Measurements from ENCODE around the gene FIZ1.

FIZ1 gene

DNA sequence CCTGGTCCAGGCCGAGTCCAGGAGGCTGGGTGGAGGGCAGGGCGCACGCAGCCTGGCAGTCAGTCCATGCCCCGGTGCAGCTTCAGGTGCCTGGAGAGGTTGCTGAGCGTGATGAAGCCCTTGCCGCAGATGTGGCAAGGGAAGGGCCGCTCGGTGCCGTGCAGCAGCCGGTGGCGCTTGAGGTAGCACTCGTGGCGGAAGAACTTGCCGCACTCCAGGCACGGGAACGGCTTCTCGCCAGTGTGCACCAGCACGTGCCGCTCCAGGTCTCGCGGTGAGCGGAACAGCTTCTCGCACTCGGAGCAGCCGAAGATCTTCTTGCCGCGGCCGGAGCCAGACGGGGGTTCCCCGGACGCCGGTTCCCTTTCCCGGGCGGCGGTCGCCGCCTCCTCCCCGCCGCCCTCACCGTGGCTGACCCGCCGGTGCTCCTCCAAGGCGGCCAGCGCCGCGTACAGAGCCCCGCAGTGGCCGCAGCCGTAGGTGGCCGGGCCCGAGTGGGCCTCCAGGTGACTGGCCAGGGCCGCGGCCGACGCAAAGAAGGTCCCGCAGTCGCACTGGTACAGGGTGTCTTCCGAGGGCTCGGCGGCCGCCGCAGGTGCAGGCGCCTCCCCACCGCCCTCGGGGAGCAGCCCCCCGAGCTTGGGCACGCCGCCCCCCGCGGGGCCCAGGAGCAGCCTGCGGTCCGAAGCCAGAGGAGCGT lies 6.8 kb downstream of the FIZ1 start:
- Mint-ChIP-seq H3K4me1 (peaks cover 6% of the 10 kb centered on the region), H3K36me3 (ENCODE audit: low read depth) (peaks cover 42% of the 10 kb centered on the region), H3K27me3 (ENCODE audit: low read depth) (no peaks in the 10 kb centered on the region), H3K27ac (no peak overlapping the region), H3K9me3 (no peaks in the 10 kb centered on the region), H3K4me3 (no peak overlapping the region)
- TF ChIP-seq, protein P1, sequence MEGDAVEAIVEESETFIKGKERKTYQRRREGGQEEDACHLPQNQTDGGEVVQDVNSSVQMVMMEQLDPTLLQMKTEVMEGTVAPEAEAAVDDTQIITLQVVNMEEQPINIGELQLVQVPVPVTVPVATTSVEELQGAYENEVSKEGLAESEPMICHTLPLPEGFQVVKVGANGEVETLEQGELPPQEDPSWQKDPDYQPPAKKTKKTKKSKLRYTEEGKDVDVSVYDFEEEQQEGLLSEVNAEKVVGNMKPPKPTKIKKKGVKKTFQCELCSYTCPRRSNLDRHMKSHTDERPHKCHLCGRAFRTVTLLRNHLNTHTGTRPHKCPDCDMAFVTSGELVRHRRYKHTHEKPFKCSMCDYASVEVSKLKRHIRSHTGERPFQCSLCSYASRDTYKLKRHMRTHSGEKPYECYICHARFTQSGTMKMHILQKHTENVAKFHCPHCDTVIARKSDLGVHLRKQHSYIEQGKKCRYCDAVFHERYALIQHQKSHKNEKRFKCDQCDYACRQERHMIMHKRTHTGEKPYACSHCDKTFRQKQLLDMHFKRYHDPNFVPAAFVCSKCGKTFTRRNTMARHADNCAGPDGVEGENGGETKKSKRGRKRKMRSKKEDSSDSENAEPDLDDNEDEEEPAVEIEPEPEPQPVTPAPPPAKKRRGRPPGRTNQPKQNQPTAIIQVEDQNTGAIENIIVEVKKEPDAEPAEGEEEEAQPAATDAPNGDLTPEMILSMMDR (IDR thresholded peaks at IDR 0.05; ENCODE audit: unreplicated experiment in 3 of 3) = no peak

DNA sequence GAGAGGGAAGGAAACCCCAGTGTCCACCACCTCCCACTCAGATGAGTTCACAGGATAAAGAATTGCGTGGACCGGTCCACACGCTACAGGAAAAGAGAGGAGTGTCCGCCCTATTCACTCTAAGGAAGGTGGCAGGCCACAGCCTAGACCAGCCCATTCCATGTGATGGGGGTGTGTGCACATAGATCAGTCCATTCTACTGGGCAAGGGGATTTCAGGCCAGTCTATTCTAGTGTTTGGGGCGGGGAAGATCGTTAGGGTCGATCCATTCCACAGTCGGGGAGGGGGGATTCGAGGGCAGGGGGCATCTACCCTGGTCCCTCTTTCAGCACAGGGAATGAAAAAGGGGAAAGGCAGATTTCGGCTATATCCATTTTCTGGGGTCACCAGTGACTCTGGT lies 7.8 kb downstream of the FIZ1 start:
- no peak overlapping the region for H3K27ac Mint-ChIP-seq
- peaks cover 34% of the 10 kb centered on the region for H3K36me3 Mint-ChIP-seq (ENCODE audit: low read depth)
- TF ChIP-seq, protein P1 (IDR thresholded peaks at IDR 0.05; ENCODE audit: unreplicated experiment in 3 of 3) = no peak
- no peak overlapping the region for H3K4me3 Mint-ChIP-seq
- no peaks in the 10 kb centered on the region for H3K9me3 Mint-ChIP-seq
- peaks cover 16% of the 10 kb centered on the region for H3K4me1 Mint-ChIP-seq
- H3K27me3 Mint-ChIP-seq (ENCODE audit: low read depth) = peaks cover under 1% of the 10 kb centered on the region

DNA sequence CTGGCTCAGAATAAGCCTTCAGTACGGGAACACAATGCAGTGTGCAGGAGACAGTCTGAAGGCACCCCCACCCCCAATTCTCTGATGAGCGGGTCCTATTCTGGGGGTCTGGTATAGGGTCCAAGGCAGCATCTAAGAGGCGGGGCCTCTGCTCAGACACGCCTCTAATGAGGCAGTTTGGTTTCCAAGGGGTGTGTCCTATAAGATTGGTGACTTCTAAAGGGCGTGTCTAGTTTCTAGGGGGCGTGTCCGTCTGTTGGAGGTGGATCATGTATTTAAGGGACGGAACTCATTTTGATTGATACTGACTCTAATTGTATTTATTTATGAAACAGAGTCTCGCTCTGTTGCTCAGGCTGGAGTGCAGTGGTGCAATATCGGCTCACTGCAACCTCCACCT lies 8.7 kb downstream of the FIZ1 start:
- Mint-ChIP-seq H3K27me3 (ENCODE audit: low read depth) (peaks cover 6% of the 10 kb centered on the region), H3K9me3 (no peaks in the 10 kb centered on the region), H3K27ac (no peak overlapping the region), H3K4me3 (no peak overlapping the region), H3K4me1 (peaks cover 22% of the 10 kb centered on the region), H3K36me3 (ENCODE audit: low read depth) (peaks cover 25% of the 10 kb centered on the region)
- TF ChIP-seq, protein P1 (IDR thresholded peaks at IDR 0.05; ENCODE audit: unreplicated experiment in 3 of 3) = no peak

DNA sequence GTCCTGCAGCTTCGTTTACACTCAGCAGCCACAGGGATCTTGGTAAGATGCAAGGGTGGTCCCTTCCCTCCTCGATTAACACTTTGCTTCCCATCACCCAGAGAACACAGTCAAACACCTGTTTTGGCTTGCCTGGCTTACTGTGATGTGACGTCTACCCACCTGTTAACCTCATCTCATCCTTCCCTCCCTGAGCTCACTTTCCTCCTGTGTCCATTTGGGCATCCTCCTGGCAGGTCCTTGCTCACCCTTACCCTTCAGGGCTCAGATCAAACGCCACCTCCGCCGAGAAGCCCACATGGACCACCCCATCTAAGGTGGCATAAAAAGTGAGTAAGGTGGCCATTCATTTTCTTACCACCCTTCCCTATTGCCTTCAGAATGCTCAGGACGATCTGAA lies 9.2 kb downstream of the FIZ1 start:
- peaks cover 20% of the 10 kb centered on the region for H3K36me3 Mint-ChIP-seq (ENCODE audit: low read depth)
- TF ChIP-seq, protein P1 (IDR thresholded peaks at IDR 0.05; ENCODE audit: unreplicated experiment in 3 of 3) = no peak
- peak overlapping the region in 2 of 3 experiments; percentile 13 to 21 for H3K27ac Mint-ChIP-seq
- H3K4me3 Mint-ChIP-seq = no peak overlapping the region
- H3K9me3 Mint-ChIP-seq = no peaks in the 10 kb centered on the region
- peaks cover 6% of the 10 kb centered on the region for H3K27me3 Mint-ChIP-seq (ENCODE audit: low read depth)
- H3K4me1 Mint-ChIP-seq = peaks cover 25% of the 10 kb centered on the region

DNA sequence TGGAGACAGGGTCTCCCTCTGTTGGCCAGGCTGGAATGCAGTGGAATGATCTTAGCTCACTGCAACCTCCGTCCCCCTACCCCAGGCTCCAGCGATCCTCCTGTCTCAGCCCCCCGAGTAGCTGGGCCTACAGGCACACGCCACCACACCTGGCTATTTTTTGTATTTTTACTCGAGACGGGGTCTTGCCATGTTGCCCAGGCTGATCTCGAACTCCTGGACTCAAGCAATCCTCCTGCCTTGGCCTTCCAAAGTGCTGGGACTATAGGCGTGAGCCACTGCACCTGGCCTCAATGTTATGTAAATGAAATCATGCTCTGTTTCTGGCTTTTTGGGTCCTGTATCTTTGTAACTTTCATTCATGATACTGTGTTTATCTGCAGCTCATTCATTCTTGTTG lies 10.6 kb downstream of the FIZ1 start:
- Mint-ChIP-seq H3K9me3 (no peaks in the 10 kb centered on the region), H3K4me3 (peak overlapping the region in 2 of 3 experiments; percentile 17 to 45), H3K4me1 (peaks cover 31% of the 10 kb centered on the region), H3K36me3 (ENCODE audit: low read depth) (peaks cover 11% of the 10 kb centered on the region), H3K27me3 (ENCODE audit: low read depth) (peaks cover 6% of the 10 kb centered on the region), H3K27ac (peak overlapping the region in 2 of 3 experiments; percentile 53 to 68)
- TF ChIP-seq, protein P1 (IDR thresholded peaks at IDR 0.05; ENCODE audit: unreplicated experiment in 3 of 3) = no peak
